C4-2B (cell line): Measurements from ENCODE around the gene ACTL6B.

Experiments used
- CTCF ChIP-seq: fragments of 450-650 bp; conservative IDR thresholded peaks from 2 replicates; pipeline ENCODE4 v1.5.1; 2017; ENCODE audit warnings: mild to moderate bottlenecking
- ZFX ChIP-seq: fragments of 450-650 bp; IDR thresholded peaks from 2 replicates; pipeline ENCODE4 v1.6.1; 2017

- TF ChIP-seq CTCF (no peak), ZFX (no peak)
These were observed 33.2 kb upstream of the ACTL6B start for GRCh38 chr7:100689230-100690135.
